Esophagus squamous epithelium (tissue), 4 donors: Measurements from ENCODE around the gene MEGF6.

Experiments
- CTCF ChIP-seq, 6 experiments: fragments of 450-650 bp in 4 of 6; fragments of 200-600 bp in 2 of 6; sonication (generic) in 2 of 6; IDR thresholded peaks; one replicate each; pipeline ENCODE4 v1.5.1; 2016 to 2019; ENCODE audit warnings: antibody characterized with exemption in 6 of 6, mild to moderate bottlenecking in 4 of 6, moderate library complexity in 4 of 6
- POLR2A ChIP-seq, 4 donors: fragments of 450-650 bp; IDR thresholded peaks; one replicate each; pipeline ENCODE4 v1.6.1; 2017; ENCODE audit warnings: antibody characterized with exemption in 4 of 4, mild to moderate bottlenecking in 4 of 4, moderate library complexity in 3 of 4

- no peak for TF ChIP-seq POLR2A (IDR thresholded peaks at IDR 0.05)
- TF ChIP-seq CTCF (IDR thresholded peaks at IDR 0.05): no peak
These were observed 40.0 kb upstream of the MEGF6 start for GRCh38 chr1:3651026-3651929.
